ENCODE data around the gene E2F2.
A peak's percentile ranks its signal among the peaks of the same experiment; 100 is the strongest.

E2F2 gene

GRCh38 chr1:23575226-23575810 is 44.3 kb upstream of the E2F2 start:
- no peak for DNase-seq (ENCODE audit: low read depth)
- TF ChIP-seq CTCF (IDR thresholded peaks at IDR 0.05; ENCODE audit: insufficient read depth, low read depth, low read length, missing control alignments) = no peak
- H3K4me3 ChIP-seq (ENCODE audit: low read depth, low read length) = no peak overlapping the region

- peak; percentile 90 for DNase-seq (ENCODE audit: low read depth)
- TF ChIP-seq CTCF (IDR thresholded peaks at IDR 0.05; ENCODE audit: insufficient read depth, low read depth, low read length, missing control alignments) = no peak
- no peak overlapping the region for H3K4me3 ChIP-seq (ENCODE audit: low read depth, low read length)
Measured at GRCh38 chr1:23574265-23574754, 43.3 kb upstream of the E2F2 start.

DNA sequence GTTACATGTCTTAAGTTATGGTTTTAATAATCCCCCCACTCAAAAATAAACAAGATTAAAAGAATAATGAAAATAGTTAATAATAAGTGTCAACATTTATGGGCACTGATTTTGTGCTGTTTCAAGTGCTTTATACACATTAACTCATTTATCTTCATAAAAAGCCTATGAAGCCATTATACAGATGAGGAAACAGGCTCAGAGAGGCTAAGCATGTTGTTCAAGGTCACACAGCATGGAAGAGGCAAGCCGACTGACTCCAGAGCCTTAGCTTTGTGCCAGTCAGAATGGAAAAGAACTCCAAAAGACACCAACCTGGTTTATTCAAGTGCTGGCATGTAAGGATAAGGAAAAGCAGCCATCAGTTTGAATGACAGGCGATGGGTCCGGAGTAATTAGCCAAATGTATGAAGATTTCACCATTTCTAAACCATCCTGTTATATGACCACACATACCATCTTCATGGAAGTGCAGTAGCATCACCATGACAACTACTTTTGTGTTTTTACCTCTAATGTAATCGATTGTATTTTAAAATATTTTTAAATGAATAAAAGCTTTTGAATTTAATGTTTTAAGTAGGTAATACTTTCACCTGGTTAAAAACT is 42.6 kb upstream of the E2F2 start:
- no peak overlapping the region for H3K4me3 ChIP-seq (ENCODE audit: low read depth, low read length)
- no peak for TF ChIP-seq CTCF (IDR thresholded peaks at IDR 0.05; ENCODE audit: insufficient read depth, low read depth, low read length, missing control alignments)
- no peak for DNase-seq (ENCODE audit: low read depth)

GRCh38 chr1:23571465-23571864 is 40.4 kb upstream of the E2F2 start:
- DNase-seq (ENCODE audit: low read depth) = no peak
- H3K4me3 ChIP-seq (ENCODE audit: low read depth, low read length) = no peak overlapping the region
- TF ChIP-seq CTCF (IDR thresholded peaks at IDR 0.05; ENCODE audit: insufficient read depth, low read depth, low read length, missing control alignments) = no peak

DNA sequence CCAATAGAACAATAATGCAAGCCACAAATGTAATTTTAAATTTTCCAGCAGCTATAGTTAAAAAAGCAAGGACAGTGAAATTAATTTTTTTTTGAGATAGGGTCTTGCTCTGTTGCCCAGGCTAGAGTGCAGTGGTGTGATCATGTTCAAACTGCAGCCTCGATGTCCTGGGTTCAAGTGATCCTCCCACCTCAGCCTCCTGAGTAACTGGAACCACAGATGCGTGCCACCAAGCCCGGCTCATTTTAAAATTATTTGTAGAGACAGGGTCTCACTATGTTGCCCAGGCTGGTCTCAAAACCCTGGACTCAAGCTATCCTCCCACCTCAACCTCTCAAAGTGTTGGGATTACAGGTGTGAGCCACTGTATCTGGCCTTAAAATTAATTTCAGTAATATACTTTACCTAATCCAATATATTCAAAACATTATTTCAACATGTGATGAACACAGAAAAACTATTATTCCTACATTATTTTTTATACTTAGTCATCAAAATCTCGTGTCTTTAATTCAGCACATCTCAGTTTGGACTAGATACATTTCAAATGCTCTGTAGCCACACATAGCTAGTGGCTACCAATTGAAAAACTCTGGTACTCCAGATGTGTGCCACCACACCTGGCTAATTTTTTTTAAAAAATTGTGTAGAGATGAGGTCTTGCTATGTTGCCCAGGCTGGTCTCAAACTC is 39.1 kb upstream of the E2F2 start:
- DNase-seq (ENCODE audit: low read depth) = no peak
- no peak for TF ChIP-seq CTCF (IDR thresholded peaks at IDR 0.05; ENCODE audit: insufficient read depth, low read depth, low read length, missing control alignments)

GRCh38 chr1:23568608-23569383 is 37.8 kb upstream of the E2F2 start:
- DNase-seq (ENCODE audit: low read depth) = no peak
- TF ChIP-seq CTCF (IDR thresholded peaks at IDR 0.05; ENCODE audit: insufficient read depth, low read depth, low read length, missing control alignments) = no peak
- H3K4me3 ChIP-seq (ENCODE audit: low read depth, low read length) = peak overlapping the region; percentile 37

More for the DNA sequence above, 39.1 kb upstream of the E2F2 start:
- no peak overlapping the region for H3K4me3 ChIP-seq (ENCODE audit: low read depth, low read length)

All from GM12865 (cell line).